ENCODE measurements around the gene TRIM62. TPM values are rescaled to one million over a fixed set of nuclear protein-coding genes. Genes with fewer than 3 reads are reported as not detected.

Gene TRIM62
- total and polyA plus RNA-seq, 2 experiments from 2014 or later: 2.9 to 18.9 TPM

DNA sequence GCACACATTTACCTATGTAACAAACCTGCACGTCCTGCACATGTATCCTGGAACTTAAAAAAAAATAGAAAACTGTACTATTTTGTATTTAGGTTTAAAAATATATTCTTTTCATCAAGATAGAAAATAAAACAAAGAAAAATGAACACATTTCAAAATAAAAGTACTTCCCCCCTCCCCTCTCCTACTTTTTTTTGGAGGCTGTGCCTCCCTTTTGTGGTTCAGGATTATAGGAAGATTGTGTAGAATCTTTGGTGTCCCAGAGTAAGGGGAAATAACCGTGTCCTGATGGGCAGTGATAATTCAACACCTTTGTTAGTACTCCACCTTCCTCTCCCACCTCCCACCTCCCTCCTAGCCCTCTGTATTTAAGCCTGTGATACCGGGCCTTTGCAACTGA is 40.1 kb downstream of the TRIM62 start (continued):
- no peak for TF ChIP-seq JUNB (IDR thresholded peaks at IDR 0.05; ENCODE audit: unreplicated experiment)
- TF ChIP-seq ZNF331 (CRISPR knock-in tag; IDR thresholded peaks at IDR 0.05; ENCODE audit: low read depth): no peak

DNA sequence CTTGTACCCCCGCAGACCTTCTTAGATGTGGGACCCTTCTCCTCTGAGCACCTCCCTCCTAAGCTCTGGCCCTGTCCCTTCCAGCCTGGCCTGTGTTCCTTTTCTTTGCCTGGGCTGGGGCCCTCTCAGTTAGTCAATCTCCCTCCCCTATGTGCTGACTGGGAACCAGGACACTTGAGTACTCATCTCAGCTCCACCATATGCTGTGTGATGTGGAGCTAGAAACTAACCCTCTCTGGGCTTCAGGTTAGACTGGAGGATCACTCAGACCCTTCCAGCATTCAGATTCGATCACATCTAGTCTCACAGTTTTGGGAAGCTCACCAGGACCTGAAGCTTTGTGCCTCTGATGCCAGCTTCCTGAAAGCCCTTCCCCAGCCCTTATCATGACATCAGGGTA is 40.6 kb downstream of the TRIM62 start:
- Histone ChIP-seq H3K27ac (ENCODE audit: low read depth) (peak overlapping the region; percentile 66; the same call in 1 of the 2 replicates), H4K20me1 (replicated peaks; ENCODE audit: insufficient read depth) (no peaks in the 10 kb centered on the region), H3K4me3 (no peak overlapping the region), H3K36me3 (ENCODE audit: insufficient read depth) (no peaks in the 10 kb centered on the region), H2AFZ (no peak overlapping the region), H3K79me2 (replicated peaks; ENCODE audit: insufficient read depth) (no peaks in the 10 kb centered on the region), H3K4me2 (peak overlapping the region; percentile 69; the same call in 1 of the 2 replicates), H3F3A (replicated peaks; ENCODE audit: low read depth) (no peaks in the 10 kb centered on the region), H3K27me3 (ENCODE audit: insufficient read depth) (no peaks in the 10 kb centered on the region), H3K9me2 (ENCODE audit: insufficient read depth) (no peaks in the 10 kb centered on the region), H3K4me1 (ENCODE audit: insufficient read depth) (peaks cover 52% of the 10 kb centered on the region)
- Mint-ChIP-seq H3K4me1 (peaks cover 49% of the 10 kb centered on the region), H3K9me3 (no peaks in the 10 kb centered on the region), H3K4me3 (no peak overlapping the region; the same call in 2 of the 3 replicates), H3K36me3 (ENCODE audit: low read depth) (no peaks in the 10 kb centered on the region), H3K27me3 (ENCODE audit: insufficient read depth, low read depth, poor library complexity) (peaks cover 7% of the 10 kb centered on the region), H3K27ac (peak overlapping the region; percentile 67; the same call in 1 of the 2 replicates)
- TF ChIP-seq POLR2AphosphoS5 (IDR thresholded peaks at IDR 0.05; ENCODE audit: low read depth) (no peak), ETS1 (IDR thresholded peaks at IDR 0.05) (no peak), EZH2phosphoT487 (IDR thresholded peaks at IDR 0.05; ENCODE audit: unreplicated experiment) (no peak)
- TF ChIP-seq, protein P1, sequence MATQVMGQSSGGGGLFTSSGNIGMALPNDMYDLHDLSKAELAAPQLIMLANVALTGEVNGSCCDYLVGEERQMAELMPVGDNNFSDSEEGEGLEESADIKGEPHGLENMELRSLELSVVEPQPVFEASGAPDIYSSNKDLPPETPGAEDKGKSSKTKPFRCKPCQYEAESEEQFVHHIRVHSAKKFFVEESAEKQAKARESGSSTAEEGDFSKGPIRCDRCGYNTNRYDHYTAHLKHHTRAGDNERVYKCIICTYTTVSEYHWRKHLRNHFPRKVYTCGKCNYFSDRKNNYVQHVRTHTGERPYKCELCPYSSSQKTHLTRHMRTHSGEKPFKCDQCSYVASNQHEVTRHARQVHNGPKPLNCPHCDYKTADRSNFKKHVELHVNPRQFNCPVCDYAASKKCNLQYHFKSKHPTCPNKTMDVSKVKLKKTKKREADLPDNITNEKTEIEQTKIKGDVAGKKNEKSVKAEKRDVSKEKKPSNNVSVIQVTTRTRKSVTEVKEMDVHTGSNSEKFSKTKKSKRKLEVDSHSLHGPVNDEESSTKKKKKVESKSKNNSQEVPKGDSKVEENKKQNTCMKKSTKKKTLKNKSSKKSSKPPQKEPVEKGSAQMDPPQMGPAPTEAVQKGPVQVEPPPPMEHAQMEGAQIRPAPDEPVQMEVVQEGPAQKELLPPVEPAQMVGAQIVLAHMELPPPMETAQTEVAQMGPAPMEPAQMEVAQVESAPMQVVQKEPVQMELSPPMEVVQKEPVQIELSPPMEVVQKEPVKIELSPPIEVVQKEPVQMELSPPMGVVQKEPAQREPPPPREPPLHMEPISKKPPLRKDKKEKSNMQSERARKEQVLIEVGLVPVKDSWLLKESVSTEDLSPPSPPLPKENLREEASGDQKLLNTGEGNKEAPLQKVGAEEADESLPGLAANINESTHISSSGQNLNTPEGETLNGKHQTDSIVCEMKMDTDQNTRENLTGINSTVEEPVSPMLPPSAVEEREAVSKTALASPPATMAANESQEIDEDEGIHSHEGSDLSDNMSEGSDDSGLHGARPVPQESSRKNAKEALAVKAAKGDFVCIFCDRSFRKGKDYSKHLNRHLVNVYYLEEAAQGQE (IDR thresholded peaks at IDR 0.05; ENCODE audit: unreplicated experiment): no peak
- DNase-seq (ENCODE audit: low spot score): no peak
- no peak for ATAC-seq

GRCh38 chr1:33140153-33141149 is 41.4 kb downstream of the TRIM62 start:
- Histone ChIP-seq H3K79me2 (replicated peaks; ENCODE audit: insufficient read depth) (no peaks in the 10 kb centered on the region), H3F3A (replicated peaks; ENCODE audit: low read depth) (no peaks in the 10 kb centered on the region), H3K4me3 (0 out of 2 replicates have a peak overlapping the region, but pooled peaks have one; percentile 29), H3K27ac (ENCODE audit: low read depth) (peak overlapping the region; percentile 76), H4K20me1 (replicated peaks; ENCODE audit: insufficient read depth) (no peaks in the 10 kb centered on the region), H3K4me2 (peak overlapping the region; percentile 69), H3K27me3 (ENCODE audit: insufficient read depth) (no peaks in the 10 kb centered on the region), H2AFZ (no peak overlapping the region; the same call in none of the 2 replicates), H3K4me1 (ENCODE audit: insufficient read depth) (peaks cover 52% of the 10 kb centered on the region), H3K36me3 (ENCODE audit: insufficient read depth) (no peaks in the 10 kb centered on the region), H3K9me2 (ENCODE audit: insufficient read depth) (no peaks in the 10 kb centered on the region)
- peak; percentile 64 for ATAC-seq
- peak overlapping the region; percentile 67; the same call in 1 of the 2 replicates for H3K27ac Mint-ChIP-seq
- H3K9me3 Mint-ChIP-seq: no peaks in the 10 kb centered on the region
- H3K4me1 Mint-ChIP-seq: peaks cover 49% of the 10 kb centered on the region
- H3K36me3 Mint-ChIP-seq (ENCODE audit: low read depth): no peaks in the 10 kb centered on the region
- H3K27me3 Mint-ChIP-seq (ENCODE audit: insufficient read depth, low read depth, poor library complexity): peaks cover 7% of the 10 kb centered on the region
- H3K4me3 Mint-ChIP-seq: no peak overlapping the region; the same call in 2 of the 3 replicates
- peak; percentile 71 for DNase-seq (ENCODE audit: low spot score)
- no peak for TF ChIP-seq NANOG (IDR thresholded peaks at IDR 0.05; ENCODE audit: borderline replicate concordance)
- no peak for TF ChIP-seq STAT1 (IDR thresholded peaks at IDR 0.05; ENCODE audit: unreplicated experiment)
- TF ChIP-seq ZNF331 (CRISPR knock-in tag; IDR thresholded peaks at IDR 0.05; ENCODE audit: low read depth): no peak
- no peak for TF ChIP-seq ETS1 (IDR thresholded peaks at IDR 0.05)
- TF ChIP-seq POLR2AphosphoS5 (IDR thresholded peaks at IDR 0.05; ENCODE audit: low read depth): no peak
- TF ChIP-seq EZH2phosphoT487 (IDR thresholded peaks at IDR 0.05; ENCODE audit: unreplicated experiment): no peak

All from GM23338 (cell line).